ENCODE results near the gene LUC7L. TPM values are rescaled to one million over a fixed set of nuclear protein-coding genes. Genes with fewer than 3 reads are reported as not detected.

Gene LUC7L
- total RNA-seq, 6 donors from 2014 or later, result 57.9 to 394 (median 108) TPM

- WGBS, 2 donors, result 76 to 78% methylated on average over 6 to 12 of the region's 12 CpGs
- no peaks in the 10 kb centered on the region for H3K27me3 ChIP-seq
- TF ChIP-seq POLR2AphosphoS5 (IDR thresholded peaks at IDR 0.05) (no peak), EP300 (IDR thresholded peaks at IDR 0.05) (no peak), CTCF (IDR thresholded peaks at IDR 0.05) (no peak), POLR2A (IDR thresholded peaks at IDR 0.05) (no peak)
- no peak overlapping the region for H3K4me3 ChIP-seq
- H3K27ac ChIP-seq, result no peak overlapping the region
- ATAC-seq (ENCODE audit: low FRiP score in 2 of 2), result no peak
- no peaks in the 10 kb centered on the region for H3K36me3 ChIP-seq
- peaks cover under 1 to 15% (median 7%) of the 10 kb centered on the region in 4 donors for H3K4me1 ChIP-seq
- H3K9me3 ChIP-seq, result no peaks in the 10 kb centered on the region
- DNase-seq, result no peak
These were observed 86.8 kb downstream of the LUC7L start for GRCh38 chr16:142405-142967.

DNA sequence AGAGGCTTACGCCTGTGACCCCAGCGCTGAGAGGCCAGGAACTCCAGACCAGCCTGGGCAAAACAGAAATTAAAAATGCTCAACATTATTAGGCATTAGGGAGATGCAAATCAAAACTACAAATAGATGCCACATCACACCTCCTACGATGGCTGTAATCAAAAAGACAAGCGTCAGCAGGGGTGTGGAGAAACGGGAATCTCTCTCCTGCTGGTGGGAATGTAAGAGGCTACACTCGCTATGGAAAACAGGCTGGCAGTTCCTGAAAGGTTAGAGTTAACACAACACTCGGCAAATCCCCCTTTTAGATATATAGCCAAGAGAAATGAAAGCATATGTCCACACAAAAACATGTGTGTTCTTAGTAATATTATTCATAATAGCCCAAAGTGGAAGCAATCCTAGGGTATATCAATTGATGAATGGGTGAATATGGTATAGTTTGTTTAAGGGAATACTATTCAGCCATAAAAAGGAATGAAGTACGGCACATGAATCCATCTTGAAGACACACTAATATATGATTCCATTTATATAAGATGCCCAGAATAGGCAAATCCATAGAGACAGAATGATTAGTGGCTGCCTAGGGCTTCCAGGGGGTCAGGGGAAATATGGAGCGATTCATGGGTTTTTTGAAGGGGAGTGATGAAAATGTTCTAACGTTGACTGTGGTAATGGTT is 88.9 kb downstream of the LUC7L start:
- DNase-seq (no peak), ATAC-seq (ENCODE audit: low FRiP score in 2 of 2) (no peak)
- Histone ChIP-seq H3K27me3 (no peaks in the 10 kb centered on the region), H3K36me3 (no peaks in the 10 kb centered on the region), H3K4me1 (peaks cover 4 to 23% (median 10%) of the 10 kb centered on the region in 4 donors), H3K9me3 (no peaks in the 10 kb centered on the region), H3K27ac (no peak overlapping the region), H3K4me3 (no peak overlapping the region)
- 71 to 75% methylated on average over 10 of the region's 10 CpGs for WGBS, 2 donors
- no peak for TF ChIP-seq POLR2AphosphoS5 (IDR thresholded peaks at IDR 0.05)
- no peak for TF ChIP-seq EP300 (IDR thresholded peaks at IDR 0.05)
- no peak for TF ChIP-seq CTCF (IDR thresholded peaks at IDR 0.05)
- TF ChIP-seq POLR2A (IDR thresholded peaks at IDR 0.05), result no peak

Small RNA genes lying within 50 kb of the gene (small RNA-seq; reads per million reads assigned to genes)
- gene RF00019, result 0 reads per million in 4 donors

Other genes starting within 250 kb of the LUC7L start
- gene POLR3K, start 175.8 kb downstream of the LUC7L start, total RNA-seq, result 10 to 100 TPM in 2 of 6 donors, 1 to 10 TPM in 4; 4.2 to 15.7 (median 6.6) TPM
- 10 to 100 TPM in 5 of 6 donors, 1 to 10 TPM in 1; 6.9 to 26.2 (median 16.0) TPM for gene SNRNP25, start 175.6 kb downstream of the LUC7L start, total RNA-seq
- gene RHBDF1, start 156.8 kb downstream of the LUC7L start, total RNA-seq, result 100 to 1,000 TPM in 1 of 6 donors, 10 to 100 TPM in 5; 24.4 to 110 (median 46.3) TPM
- gene MPG, start 151.2 kb downstream of the LUC7L start, total RNA-seq, result 10 to 100 TPM; 52.6 to 99.0 (median 71.7) TPM
- gene NPRL3, start 90.8 kb downstream of the LUC7L start, total RNA-seq, result 10 to 100 TPM; 22.6 to 70.2 (median 29.7) TPM
- gene HBZ, start 76.8 kb downstream of the LUC7L start, total RNA-seq, result 1 to 10 TPM in 2 of 6 donors, not detected in 4; 1.1 to 1.2 TPM
- 1 to 10 TPM in 1 of 6 donors, not detected in 5; 1.7 TPM for gene HBM, start 63.5 kb downstream of the LUC7L start, total RNA-seq
- 1,000 to 10,000 TPM in 1 of 6 donors, 100 to 1,000 TPM in 3, 10 to 100 TPM in 2; 40.1 to 1,032 (median 301) TPM for gene HBA2, start 56.6 kb downstream of the LUC7L start, total RNA-seq
- gene HBA1, start 52.8 kb downstream of the LUC7L start, total RNA-seq, result 100 to 1,000 TPM in 3 of 6 donors, 10 to 100 TPM in 2, not detected in 1; 52.7 to 591 (median 286) TPM
- gene HBQ1, start 49.0 kb downstream of the LUC7L start, total RNA-seq, result not detected
- 10 to 100 TPM; 55.4 to 92.7 (median 66.0) TPM for gene FAM234A, start 5.4 kb upstream of the LUC7L start, total RNA-seq
- 10 to 100 TPM in 2 of 6 donors, 1 to 10 TPM in 4; 1.9 to 16.8 (median 5.5) TPM for gene RGS11, start 46.5 kb upstream of the LUC7L start, total RNA-seq
- gene ARHGDIG, start 51.1 kb upstream of the LUC7L start, total RNA-seq, result under 1 TPM in 1 of 6 donors, not detected in 5; 0.91 TPM
- under 1 TPM in 2 of 6 donors, not detected in 4; 0.52 to 0.64 TPM for gene PDIA2, start 53.7 kb upstream of the LUC7L start, total RNA-seq
- gene AXIN1, start 123.3 kb upstream of the LUC7L start, total RNA-seq, result 10 to 100 TPM; 26.8 to 45.9 (median 31.9) TPM
- gene MRPL28, start 141.1 kb upstream of the LUC7L start, total RNA-seq, result 10 to 100 TPM; 48.8 to 83.9 (median 58.4) TPM
- 100 to 1,000 TPM in 3 of 6 donors, 10 to 100 TPM in 3; 27.9 to 150 (median 96.4) TPM for gene PGAP6, start 152.5 kb upstream of the LUC7L start, total RNA-seq
- 10 to 100 TPM; 22.1 to 57.6 (median 41.8) TPM for gene NME4, start 167.8 kb upstream of the LUC7L start, total RNA-seq
- 10 to 100 TPM in 5 of 6 donors, 1 to 10 TPM in 1; 8.6 to 22.4 (median 14.6) TPM for gene DECR2, start 172.4 kb upstream of the LUC7L start, total RNA-seq
- gene RAB11FIP3, start 196.2 kb upstream of the LUC7L start, total RNA-seq, result 10 to 100 TPM; 38.9 to 95.3 (median 43.8) TPM

Data from upper lobe of left lung (tissue), 6 donors.